ENCODE results near the gene SNAP91. TPM values are rescaled to one million over a fixed set of nuclear protein-coding genes. Genes with fewer than 3 reads are reported as not detected.
"Not testable (repeated sequence)": the region's sequence is repeated elsewhere in the genome, so short reads cannot be mapped to it uniquely, and the experiment has no call there.

Gene SNAP91, protein sequence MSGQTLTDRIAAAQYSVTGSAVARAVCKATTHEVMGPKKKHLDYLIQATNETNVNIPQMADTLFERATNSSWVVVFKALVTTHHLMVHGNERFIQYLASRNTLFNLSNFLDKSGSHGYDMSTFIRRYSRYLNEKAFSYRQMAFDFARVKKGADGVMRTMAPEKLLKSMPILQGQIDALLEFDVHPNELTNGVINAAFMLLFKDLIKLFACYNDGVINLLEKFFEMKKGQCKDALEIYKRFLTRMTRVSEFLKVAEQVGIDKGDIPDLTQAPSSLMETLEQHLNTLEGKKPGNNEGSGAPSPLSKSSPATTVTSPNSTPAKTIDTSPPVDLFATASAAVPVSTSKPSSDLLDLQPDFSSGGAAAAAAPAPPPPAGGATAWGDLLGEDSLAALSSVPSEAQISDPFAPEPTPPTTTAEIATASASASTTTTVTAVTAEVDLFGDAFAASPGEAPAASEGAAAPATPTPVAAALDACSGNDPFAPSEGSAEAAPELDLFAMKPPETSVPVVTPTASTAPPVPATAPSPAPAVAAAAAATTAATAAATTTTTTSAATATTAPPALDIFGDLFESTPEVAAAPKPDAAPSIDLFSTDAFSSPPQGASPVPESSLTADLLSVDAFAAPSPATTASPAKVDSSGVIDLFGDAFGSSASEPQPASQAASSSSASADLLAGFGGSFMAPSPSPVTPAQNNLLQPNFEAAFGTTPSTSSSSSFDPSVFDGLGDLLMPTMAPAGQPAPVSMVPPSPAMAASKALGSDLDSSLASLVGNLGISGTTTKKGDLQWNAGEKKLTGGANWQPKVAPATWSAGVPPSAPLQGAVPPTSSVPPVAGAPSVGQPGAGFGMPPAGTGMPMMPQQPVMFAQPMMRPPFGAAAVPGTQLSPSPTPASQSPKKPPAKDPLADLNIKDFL
- not detected in 2 replicates for total RNA-seq

DNA sequence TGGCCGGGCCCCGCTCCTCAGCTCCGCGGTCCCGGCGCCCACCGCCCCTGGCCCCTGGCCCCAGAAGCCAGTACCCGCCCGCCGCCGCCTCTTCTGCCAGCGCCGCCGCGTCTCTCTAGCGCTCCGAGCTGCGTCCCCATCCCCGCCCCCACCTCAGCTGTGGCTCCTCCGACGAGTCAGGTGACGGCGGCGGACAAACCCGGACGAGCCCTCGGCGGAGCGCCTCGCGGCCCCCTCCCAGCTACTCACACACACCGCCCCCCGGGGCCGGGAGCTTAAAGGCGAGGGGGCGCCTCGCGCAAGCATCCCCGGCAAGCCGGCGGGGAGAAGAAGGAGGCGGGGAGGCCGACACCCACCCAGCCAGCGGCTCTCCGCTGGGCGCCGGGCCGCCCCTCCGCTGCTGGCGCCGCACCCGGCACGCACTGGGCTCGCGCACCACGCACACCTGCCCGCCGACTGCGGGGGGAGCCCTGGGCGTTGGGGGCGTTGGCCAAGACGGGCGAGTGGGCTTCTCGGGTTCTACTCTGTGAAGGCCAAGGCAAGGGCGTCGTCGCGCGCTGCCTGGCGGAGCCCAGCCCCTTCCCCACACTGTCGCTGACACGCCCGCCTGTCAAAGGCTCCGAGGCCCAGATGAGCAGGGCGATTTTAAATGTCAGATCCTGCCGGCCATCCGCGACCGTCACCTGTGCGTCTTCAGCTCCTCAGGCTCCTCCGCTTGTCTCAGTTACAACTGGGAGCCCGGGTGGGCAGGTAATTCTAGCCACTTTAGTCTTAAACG, at the start of gene SNAP91:
SNAP91 (minus strand) TSS at position 132 of the 778 bp plus-strand sequence. CDS start 1,174 bp downstream, outside the sequence.
- DNase-seq (ENCODE audit: low spot score): no peak
- peaks cover 35% of the 10 kb centered on the region for H3K27me3 Mint-ChIP-seq (ENCODE audit: low read depth)
- peaks cover 10% of the 10 kb centered on the region for H3K9me3 Mint-ChIP-seq
- no peak within 1 kb of the TSS for H3K27ac Mint-ChIP-seq
- H3K4me1 Mint-ChIP-seq (ENCODE audit: low read depth): no peaks in the 10 kb centered on the region
- intact Hi-C loops (cut with micrococcal nuclease): loop anchor here (5.0 kb wide), 1 partner anchor 1058 kb away; no protein-coding TSS in a partner anchor
- no peaks in the 10 kb centered on the region for H3K36me3 Mint-ChIP-seq (ENCODE audit: low read depth)
- H3K4me3 Mint-ChIP-seq (ENCODE audit: low read depth): peak within 1 kb of the TSS; percentile 47

DNA sequence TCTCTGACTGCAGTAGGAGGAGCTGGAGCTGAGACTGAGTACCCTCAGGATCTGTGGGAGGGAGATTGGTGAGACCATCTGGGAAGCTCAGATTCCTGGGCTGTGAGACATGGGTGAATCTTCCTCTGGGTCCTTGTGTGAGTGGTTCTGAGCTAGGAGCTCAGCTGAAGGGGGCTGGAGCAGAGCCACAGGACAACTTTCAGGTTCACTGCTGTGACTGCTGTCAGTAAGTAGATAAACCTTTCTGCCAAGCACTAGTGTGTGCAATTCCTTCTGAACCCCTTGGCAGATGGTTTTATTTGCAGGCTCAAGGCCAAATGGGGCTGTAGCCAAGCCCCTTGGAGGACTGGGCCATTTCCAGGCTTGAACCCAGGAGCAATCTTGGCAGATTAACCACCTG, 49.6 kb upstream of the SNAP91 start:
- Mint-ChIP-seq H3K4me3 (ENCODE audit: low read depth) (no peak overlapping the region), H3K4me1 (ENCODE audit: low read depth) (no peaks in the 10 kb centered on the region), H3K27me3 (ENCODE audit: low read depth) (no peaks in the 10 kb centered on the region), H3K9me3 (peaks cover 11% of the 10 kb centered on the region), H3K27ac (no peak overlapping the region), H3K36me3 (ENCODE audit: low read depth) (no peaks in the 10 kb centered on the region)
- DNase-seq (ENCODE audit: low spot score): no peak
- intact Hi-C loops (cut with micrococcal nuclease): no loop called here

DNA sequence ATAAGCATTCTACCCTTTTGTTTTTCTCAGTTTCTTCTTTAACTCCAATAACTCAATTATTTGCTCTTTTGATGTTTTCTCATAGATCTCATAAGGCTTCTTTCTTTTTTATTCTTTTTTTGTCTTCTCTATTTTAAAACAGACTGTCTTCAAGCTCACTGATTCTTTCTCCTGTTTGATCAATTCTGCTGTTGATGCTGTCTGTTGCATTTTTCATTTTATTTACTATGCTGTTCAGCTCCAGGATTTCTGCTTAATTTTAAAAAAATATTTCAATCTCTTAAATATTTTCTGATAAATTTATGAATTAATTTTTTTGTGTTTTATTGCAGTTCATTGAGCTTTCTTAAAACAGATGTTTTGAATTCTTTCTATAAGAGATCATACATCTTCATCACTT, 48.1 kb upstream of the SNAP91 start:
- Mint-ChIP-seq H3K4me3 (ENCODE audit: low read depth) (no peak overlapping the region), H3K9me3 (peaks cover 15% of the 10 kb centered on the region), H3K4me1 (ENCODE audit: low read depth) (no peaks in the 10 kb centered on the region), H3K36me3 (ENCODE audit: low read depth) (no peaks in the 10 kb centered on the region), H3K27me3 (ENCODE audit: low read depth) (no peaks in the 10 kb centered on the region), H3K27ac (no peak overlapping the region)
- no peak for DNase-seq (ENCODE audit: low spot score)
- intact Hi-C loops (cut with micrococcal nuclease): no loop called here

DNA sequence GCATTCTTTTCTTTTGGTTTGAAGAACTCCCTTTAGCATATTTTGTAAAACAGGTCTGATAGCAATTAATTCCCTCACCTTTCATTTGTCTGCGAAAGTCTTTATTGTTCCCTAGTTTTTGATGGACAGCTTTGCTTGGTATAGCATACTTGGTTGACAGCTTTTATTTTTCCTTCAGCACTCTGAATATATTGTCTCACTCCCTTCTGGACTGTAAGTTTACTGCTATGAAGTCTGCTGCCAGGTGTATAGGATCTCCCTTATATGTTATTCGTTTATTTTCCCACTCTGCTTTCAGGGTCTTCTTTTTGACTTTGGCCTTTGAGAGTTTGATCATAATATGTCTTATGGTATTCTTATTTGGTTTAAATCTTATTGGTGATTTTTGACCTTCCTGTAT, 47.7 kb upstream of the SNAP91 start:
- intact Hi-C loops (cut with micrococcal nuclease): no loop called here
- Mint-ChIP-seq H3K4me1 (ENCODE audit: low read depth) (no peaks in the 10 kb centered on the region), H3K4me3 (ENCODE audit: low read depth) (no peak overlapping the region), H3K27me3 (ENCODE audit: low read depth) (no peaks in the 10 kb centered on the region), H3K27ac (no peak overlapping the region), H3K36me3 (ENCODE audit: low read depth) (no peaks in the 10 kb centered on the region), H3K9me3 (peaks cover 15% of the 10 kb centered on the region)
- no peak for DNase-seq (ENCODE audit: low spot score)

DNA sequence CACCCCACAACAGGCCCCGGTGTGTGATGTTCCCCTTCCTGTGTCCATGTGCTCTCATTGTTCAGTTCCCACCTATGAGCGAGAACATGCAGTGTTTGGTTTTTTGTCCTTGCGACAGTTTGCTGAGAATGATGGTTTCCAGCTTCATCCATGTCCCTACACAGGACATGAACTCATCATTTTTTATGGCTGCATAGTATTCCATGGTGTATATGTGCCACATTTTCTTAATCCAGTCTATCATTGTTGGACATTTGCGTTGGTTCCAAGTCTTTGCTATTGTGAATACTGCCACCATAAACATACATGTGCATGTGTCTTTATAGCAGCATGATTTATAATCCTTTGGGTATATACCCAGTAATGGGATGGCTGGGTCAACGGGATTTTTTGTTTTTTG, 43.5 kb upstream of the SNAP91 start:
- H3K27me3 Mint-ChIP-seq (ENCODE audit: low read depth); H3K4me1 Mint-ChIP-seq (ENCODE audit: low read depth); DNase-seq (ENCODE audit: low spot score); H3K4me3 Mint-ChIP-seq (ENCODE audit: low read depth); H3K27ac Mint-ChIP-seq; H3K36me3 Mint-ChIP-seq (ENCODE audit: low read depth); intact Hi-C loops (cut with micrococcal nuclease): not testable (repeated sequence)
- peaks cover 15% of the 10 kb centered on the region for H3K9me3 Mint-ChIP-seq

DNA sequence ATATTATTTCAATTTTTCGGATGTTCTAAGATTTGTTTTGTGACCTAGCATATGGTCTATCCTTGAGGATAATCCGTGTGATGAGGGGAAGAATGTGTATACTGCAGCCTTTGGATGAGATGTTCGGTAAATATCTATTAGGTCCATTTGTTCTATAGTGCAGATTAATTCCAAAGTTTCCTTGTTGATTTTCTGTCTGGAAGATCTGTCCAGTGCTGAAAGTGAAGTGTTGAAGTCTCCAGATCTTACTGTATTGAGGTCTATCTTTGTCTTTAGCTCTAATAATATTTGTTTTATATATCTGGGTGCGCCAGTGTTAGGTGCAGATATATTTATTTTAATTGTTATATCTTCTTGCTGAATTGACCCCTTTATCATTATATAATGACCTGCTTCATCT, 32.2 kb upstream of the SNAP91 start:
- Mint-ChIP-seq H3K4me3 (ENCODE audit: low read depth) (no peak overlapping the region), H3K4me1 (ENCODE audit: low read depth) (no peaks in the 10 kb centered on the region), H3K9me3 (no peaks in the 10 kb centered on the region), H3K27me3 (ENCODE audit: low read depth) (no peaks in the 10 kb centered on the region), H3K36me3 (ENCODE audit: low read depth) (no peaks in the 10 kb centered on the region), H3K27ac (no peak overlapping the region)
- DNase-seq (ENCODE audit: low spot score): no peak
- intact Hi-C loops (cut with micrococcal nuclease): no loop called here

DNA sequence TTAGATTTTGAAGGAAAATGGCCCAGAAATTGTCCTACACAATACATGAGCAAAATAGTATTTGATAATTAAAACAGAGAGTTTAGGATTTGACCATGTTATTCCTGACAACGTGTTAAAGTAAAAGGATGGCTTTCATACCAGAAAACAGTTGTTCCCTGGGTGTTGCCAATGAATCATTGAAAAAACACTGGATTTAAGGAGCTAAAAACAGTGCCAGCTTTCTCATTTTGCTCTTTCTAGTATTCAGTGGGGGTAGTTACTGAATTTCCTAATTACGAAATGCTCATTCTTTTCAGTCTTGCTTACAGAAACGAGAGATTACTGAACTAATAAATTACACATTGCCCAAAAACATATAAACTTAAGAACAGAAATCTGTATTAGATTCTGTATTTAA, 26.6 kb upstream of the SNAP91 start:
- H3K4me1 Mint-ChIP-seq (ENCODE audit: low read depth): no peaks in the 10 kb centered on the region
- H3K36me3 Mint-ChIP-seq (ENCODE audit: low read depth): no peaks in the 10 kb centered on the region
- H3K4me3 Mint-ChIP-seq (ENCODE audit: low read depth): no peak overlapping the region
- DNase-seq (ENCODE audit: low spot score): no peak
- no peaks in the 10 kb centered on the region for H3K9me3 Mint-ChIP-seq
- intact Hi-C loops (cut with micrococcal nuclease): no loop called here
- no peak overlapping the region for H3K27ac Mint-ChIP-seq
- H3K27me3 Mint-ChIP-seq (ENCODE audit: low read depth): no peaks in the 10 kb centered on the region

DNA sequence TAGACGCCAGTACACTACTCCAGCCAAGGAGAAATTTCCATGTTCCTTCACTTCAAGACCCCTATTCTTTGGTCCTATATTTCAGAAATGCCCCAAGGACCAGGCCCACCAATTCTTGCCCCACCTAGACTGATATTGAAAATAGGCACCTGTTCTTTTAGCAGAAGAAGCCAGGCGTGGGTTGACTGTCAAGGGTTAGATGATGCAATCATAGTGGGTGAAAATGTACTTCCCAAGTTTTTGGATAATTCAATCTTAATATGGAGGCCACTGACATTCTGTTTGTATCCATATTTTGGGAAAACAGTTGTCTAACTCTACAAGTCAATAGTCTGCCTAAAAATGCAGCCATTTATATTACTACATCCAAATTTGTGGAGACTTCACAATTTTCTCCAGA, 21.0 kb upstream of the SNAP91 start:
- DNase-seq (ENCODE audit: low spot score): no peak
- Mint-ChIP-seq H3K9me3 (no peaks in the 10 kb centered on the region), H3K27me3 (ENCODE audit: low read depth) (no peaks in the 10 kb centered on the region), H3K4me3 (ENCODE audit: low read depth) (no peak overlapping the region), H3K4me1 (ENCODE audit: low read depth) (no peaks in the 10 kb centered on the region), H3K36me3 (ENCODE audit: low read depth) (no peaks in the 10 kb centered on the region), H3K27ac (no peak overlapping the region)
- intact Hi-C loops (cut with micrococcal nuclease): no loop called here

DNA sequence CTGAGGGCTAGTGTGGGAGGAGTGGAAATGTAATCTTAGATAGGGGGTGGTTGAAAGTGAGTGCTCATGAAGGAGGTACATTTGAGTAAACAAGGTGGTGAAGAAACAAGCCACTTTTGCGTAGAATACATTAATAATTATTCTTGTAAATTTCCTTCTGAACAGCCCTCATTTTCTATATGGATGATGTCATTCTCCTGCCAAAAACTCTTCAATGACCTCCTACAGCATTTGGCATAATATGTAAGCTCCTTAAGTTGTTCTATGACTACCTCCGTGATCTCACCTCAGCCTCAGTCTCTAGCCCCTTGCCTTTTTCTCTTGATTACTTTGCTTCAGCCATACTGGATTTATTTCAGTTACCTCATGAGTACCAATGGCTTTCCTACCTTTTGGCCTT, 14.0 kb upstream of the SNAP91 start:
- Mint-ChIP-seq H3K36me3 (ENCODE audit: low read depth) (no peaks in the 10 kb centered on the region), H3K27ac (no peak overlapping the region), H3K27me3 (ENCODE audit: low read depth) (no peaks in the 10 kb centered on the region), H3K9me3 (no peaks in the 10 kb centered on the region), H3K4me3 (ENCODE audit: low read depth) (no peak overlapping the region), H3K4me1 (ENCODE audit: low read depth) (no peaks in the 10 kb centered on the region)
- no peak for DNase-seq (ENCODE audit: low spot score)
- intact Hi-C loops (cut with micrococcal nuclease): no loop called here

DNA sequence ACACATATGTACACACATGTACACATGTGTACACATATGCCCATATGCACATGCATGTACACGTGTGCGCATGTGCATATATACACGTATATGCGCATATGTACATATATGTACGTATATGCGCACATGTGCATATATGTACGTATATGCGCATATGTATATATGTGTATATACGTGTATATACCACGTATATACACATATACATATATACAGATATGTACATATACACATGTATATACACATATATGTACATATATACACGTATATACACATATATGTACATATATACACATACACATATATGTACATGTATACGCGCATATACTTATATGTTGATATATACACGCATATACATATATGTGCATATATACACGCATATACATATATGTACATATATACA, 8.9 kb upstream of the SNAP91 start:
- Mint-ChIP-seq H3K4me3 (ENCODE audit: low read depth) (no peak overlapping the region), H3K36me3 (ENCODE audit: low read depth) (no peaks in the 10 kb centered on the region), H3K27ac (no peak overlapping the region), H3K9me3 (no peaks in the 10 kb centered on the region), H3K4me1 (ENCODE audit: low read depth) (no peaks in the 10 kb centered on the region), H3K27me3 (ENCODE audit: low read depth) (no peaks in the 10 kb centered on the region)
- intact Hi-C loops (cut with micrococcal nuclease): no loop called here
- DNase-seq (ENCODE audit: low spot score): no peak

DNA sequence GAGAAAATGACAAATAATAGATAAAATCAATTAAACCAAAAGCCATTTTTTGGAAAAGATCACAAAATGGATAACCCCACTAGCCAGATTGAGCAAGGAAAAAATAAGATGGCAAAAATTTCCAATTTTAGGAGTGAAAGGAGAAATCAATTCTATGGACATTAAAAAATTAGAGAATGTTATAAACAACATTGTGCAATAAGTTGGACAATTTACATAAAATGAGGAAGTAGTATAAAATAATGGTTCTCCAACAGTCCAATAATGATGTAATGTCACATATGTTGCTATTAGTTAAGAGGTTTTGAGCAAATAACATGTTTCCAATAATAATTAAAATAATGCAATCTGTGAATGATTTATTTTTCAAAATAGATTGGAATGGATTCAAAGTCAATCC, 3.1 kb upstream of the SNAP91 start:
- intact Hi-C loops (cut with micrococcal nuclease): no loop called here
- H3K9me3 Mint-ChIP-seq: peaks cover 10% of the 10 kb centered on the region
- H3K27me3 Mint-ChIP-seq (ENCODE audit: low read depth): peaks cover 28% of the 10 kb centered on the region
- no peak overlapping the region for H3K27ac Mint-ChIP-seq
- no peaks in the 10 kb centered on the region for H3K36me3 Mint-ChIP-seq (ENCODE audit: low read depth)
- no peaks in the 10 kb centered on the region for H3K4me1 Mint-ChIP-seq (ENCODE audit: low read depth)
- DNase-seq (ENCODE audit: low spot score): no peak
- H3K4me3 Mint-ChIP-seq (ENCODE audit: low read depth): no peak overlapping the region

DNA sequence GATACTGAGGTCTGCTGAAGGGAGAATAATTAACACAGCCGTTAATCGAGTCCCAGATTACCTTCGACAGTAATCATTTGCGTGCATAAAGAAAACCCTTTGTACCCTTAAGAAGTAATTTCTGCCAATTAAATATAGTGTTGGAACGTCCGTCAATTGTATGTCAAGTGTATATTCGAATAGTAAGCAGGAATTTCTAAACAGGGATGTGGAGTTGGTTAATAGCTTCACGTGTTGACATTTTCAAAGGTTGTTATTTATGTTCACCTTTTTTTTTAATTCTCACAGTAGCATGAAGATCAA, 798 bp upstream of the SNAP91 start:
- Mint-ChIP-seq H3K9me3 (peaks cover 10% of the 10 kb centered on the region), H3K4me1 (ENCODE audit: low read depth) (no peaks in the 10 kb centered on the region), H3K4me3 (ENCODE audit: low read depth) (no peak overlapping the region), H3K36me3 (ENCODE audit: low read depth) (no peaks in the 10 kb centered on the region), H3K27ac (no peak overlapping the region), H3K27me3 (ENCODE audit: low read depth) (peaks cover 35% of the 10 kb centered on the region)
- intact Hi-C loops (cut with micrococcal nuclease): loop anchor here (5.0 kb wide), 1 partner anchor 1058 kb away; no protein-coding TSS in a partner anchor
- DNase-seq (ENCODE audit: low spot score): no peak

Measured in activated T-helper 2 cell treated with anti-CD3 and anti-CD28 coated beads, Interferon-gamma antibody, Interleukin-2, Interleukin-4, amounts not matched to agents 10 μg/mL and 5 μg/mL and 100 μg/mL, durations not matched to agents 14 hours and 24 hours and 36 hours (primary cell).